ENCODE results near the gene NCOR2.

Gene NCOR2

GRCh38 chr12:124544983-124545382, 22.4 kb downstream of the NCOR2 start:
- no peak for DNase-seq

DNA sequence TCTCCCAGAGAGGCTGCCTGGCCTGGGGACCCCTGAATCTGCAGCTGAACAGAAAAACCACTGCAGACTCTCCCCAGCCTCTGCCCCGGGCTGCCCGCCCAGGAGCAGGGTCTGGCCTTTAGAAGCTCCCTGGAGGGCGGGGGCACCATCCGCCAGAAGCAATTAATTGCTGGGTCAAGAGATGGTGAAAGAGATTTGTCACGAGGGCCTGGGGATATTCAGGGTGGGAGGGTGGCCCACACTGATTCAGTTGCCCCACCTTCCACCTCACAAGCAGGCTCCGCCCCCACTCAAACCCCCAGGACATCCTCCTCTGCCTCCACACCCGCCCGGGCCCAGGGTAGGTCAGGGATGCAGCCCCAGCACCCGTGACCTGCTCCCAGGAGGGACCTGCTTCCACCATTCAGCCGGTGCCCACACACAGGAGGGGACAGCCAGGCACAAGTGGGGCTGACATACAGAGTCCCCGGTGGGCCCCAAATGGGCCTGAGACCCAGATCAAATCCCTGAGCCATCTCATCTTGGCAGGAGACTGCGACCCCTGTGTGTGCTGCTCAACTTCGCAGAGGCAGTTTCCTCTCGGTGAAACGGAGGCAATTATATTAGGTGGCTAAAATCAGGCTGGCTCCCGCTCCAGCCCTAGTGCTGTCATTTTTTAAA, 23.0 kb downstream of the NCOR2 start:
- DNase-seq, result no peak

DNA sequence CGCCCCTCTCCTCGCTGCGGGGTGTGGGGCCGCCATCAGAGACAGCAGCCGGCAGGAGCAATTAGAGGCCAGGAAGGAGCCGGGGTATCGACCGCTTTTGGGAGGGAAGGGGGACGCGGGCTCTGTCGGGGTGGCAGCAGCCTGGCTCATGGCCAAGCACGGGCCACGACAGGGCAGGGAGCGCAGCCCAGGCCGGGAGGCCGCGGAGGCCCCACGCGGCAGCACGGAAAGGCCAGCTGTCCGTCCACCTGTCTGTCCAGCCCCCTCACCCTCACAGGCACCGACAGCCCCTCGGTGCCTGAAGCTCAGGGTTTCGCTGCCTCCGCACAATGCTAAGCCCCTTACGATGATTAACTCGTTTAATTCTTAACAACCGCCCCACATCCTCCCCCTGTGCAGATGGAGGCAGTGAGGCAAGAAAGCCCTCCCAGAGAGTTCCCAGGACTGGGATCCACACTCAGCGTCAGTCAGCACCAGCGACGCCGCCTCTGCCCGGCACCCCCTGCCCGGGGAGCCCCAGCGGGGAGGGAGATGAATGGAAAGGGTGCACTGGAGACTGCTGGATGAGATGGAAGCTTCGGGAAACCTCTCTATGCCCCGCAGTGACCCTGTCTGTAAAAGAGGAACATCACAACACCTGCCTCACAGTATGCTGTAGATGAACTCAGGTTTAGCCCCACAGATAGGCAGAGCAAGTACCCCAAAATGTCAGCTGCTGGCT, 23.7 kb downstream of the NCOR2 start:
- DNase-seq, result peak in 1 of 56 donors; percentile 44

DNA sequence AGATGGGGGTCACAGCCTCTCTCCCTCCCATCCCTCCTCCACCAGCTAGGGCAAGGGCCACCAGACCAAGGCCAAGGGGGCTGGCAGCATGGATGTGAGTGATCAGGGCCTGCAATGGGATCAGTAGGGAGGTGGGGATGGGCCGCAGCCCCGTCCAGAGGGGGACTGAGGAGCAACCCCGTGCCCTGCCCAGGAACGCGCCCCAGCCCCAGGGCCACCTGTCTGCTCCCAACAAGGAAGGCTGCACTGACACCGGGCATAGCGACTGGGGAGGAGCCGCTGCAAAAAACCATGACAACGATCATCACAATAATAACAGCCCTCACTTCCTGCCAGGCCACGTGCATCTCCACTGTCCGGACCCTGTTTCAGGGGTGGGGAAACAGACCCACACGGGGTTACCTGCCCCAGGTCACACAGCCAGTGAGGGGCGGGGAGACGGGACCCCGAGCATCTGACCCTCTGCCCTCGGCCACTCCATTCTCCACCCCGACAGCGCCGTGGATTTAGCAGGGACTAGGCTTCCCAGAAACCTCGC, 24.3 kb downstream of the NCOR2 start:
- DNase-seq, result no peak

- no peak for DNase-seq
Observed at GRCh38 chr12:124542021-124542949, 25.1 kb downstream of the NCOR2 start.

DNA sequence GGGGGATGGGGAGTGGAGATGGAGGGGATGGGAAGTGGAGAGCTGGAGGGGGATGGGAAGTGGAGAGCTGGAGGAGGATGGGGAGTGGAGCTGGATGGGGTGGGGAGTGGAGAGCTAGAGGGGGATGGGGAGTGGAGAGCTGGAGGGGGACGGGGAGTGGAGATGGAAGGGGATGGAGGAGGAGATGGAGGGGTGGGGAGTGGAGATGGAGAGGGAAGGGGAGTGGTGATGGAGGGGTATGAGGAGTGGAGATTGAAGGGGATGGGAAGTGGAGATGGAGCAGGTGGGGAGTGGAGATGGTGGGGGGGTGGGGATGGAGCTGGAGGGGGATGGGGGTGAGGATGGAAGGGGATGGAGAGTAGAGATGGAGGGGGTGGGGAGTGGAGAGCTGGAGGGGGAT, 26.1 kb downstream of the NCOR2 start:
- DNase-seq, result no peak

DNA sequence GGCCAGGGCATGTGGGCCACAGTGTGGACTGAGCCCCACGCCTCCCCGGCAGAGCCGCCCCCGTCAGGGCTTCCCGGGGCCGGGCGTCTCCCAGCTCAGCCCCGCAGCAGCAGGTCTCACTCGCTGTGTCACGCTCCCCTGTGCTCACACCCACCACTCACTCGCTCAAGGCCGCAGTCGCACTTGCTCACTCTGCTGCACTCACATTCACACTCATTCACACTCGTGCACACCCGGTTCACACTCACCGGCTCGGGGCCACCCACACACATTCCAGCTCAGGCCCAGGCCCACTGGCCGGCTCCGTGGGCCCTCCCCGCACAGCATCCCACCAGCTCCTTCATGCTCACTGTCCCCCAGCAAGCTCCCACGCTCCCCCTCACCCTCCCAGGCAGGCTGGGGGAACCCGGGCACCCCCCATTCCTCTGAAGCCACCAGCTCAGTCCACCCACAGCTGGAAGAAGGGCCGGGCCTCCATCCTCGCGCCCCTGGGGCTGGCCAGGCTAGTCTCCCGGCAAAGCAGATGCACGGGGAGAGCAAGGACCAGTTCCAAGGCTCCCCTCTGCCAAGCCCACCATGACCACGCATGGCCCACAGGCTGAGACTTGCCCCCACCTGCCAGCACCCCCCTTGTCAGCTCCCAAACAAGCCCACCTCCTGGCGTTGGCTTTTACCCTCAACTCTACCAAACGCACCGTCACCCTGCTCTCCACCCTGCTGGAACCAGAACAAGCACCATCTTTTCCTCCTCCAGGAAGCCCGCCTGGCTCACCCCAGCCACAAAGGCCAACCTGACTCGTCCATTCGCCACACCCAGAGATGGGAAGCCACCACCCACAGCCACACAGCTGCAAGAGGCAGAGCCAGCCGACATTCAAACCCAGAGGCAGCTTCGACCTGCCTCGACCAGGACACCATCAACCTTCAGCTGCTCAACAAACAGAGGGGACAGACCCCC, 28.0 kb downstream of the NCOR2 start:
- DNase-seq, result no peak

GRCh38 chr12:124538194-124539082, 29.0 kb downstream of the NCOR2 start:
- peak in 2 of 56 donors; percentile 31 to 44 for DNase-seq

GRCh38 chr12:124537525-124538193, 29.8 kb downstream of the NCOR2 start:
- DNase-seq, result peak in 49 of 56 donors; percentile 24 to 82 (median 60)

GRCh38 chr12:124536641-124537040, 30.8 kb downstream of the NCOR2 start:
- DNase-seq, result no peak

GRCh38 chr12:124534776-124535740, 32.4 kb downstream of the NCOR2 start:
- no peak for DNase-seq

DNA sequence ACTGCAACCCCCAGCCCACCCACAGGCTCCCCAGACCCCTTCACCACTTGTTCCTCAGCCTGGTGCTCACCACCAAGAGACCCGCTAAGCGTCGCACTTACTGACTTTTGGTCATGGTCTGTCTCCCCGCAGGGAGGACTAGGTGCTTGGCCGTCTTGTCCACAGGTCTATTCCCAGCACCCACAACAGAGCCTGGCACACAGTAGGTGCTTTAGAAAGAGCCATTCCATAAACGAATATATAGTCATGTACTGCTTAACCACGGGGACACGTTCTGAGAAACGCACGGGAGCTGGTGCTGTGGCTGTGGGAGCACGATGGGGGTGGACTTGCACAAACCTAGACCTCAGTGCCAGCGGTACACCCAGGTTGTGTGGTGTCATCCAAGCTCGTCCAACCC, 34.0 kb downstream of the NCOR2 start:
- DNase-seq, result no peak

DNA sequence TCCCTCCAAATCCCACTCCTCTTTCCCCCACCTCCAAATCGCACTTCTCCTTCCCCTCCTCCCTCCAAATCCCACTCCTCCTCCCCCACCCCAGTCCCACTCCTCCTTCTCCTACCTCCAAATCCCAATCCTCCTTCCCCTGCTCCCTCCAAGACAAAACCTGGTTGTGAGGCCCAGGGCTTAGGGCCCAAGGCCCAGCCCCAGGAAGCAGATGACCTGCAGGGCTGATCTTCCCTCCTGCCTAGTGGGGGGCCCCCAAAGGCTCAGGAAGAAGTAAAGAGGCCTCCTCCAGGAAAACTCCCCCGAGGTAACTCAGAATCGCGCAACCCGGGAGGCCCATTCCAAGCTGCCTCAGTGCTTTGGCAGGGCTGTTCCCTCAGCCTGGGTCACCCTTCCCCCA, 34.4 kb downstream of the NCOR2 start:
- no peak for DNase-seq

- peak in 13 of 56 donors; percentile 15 to 61 (median 32) for DNase-seq
Observed at GRCh38 chr12:124532331-124532750, 35.1 kb downstream of the NCOR2 start.

- no peak for DNase-seq
Observed at GRCh38 chr12:124531906-124532305, 35.5 kb downstream of the NCOR2 start.

GRCh38 chr12:124531281-124531745, 36.1 kb downstream of the NCOR2 start:
- no peak for DNase-seq

- no peak for DNase-seq
Observed at GRCh38 chr12:124530637-124531263, 36.7 kb downstream of the NCOR2 start.
